Neural cell (in vitro differentiated cells): ENCODE measurements around the gene DLG5. TPM values are rescaled to one million over a fixed set of nuclear protein-coding genes. Genes with fewer than 3 reads are reported as not detected.

Source experiments
- H2AFZ ChIP-seq: fragments of 200-600, 300-800 bp; sonication (generic), shearing (Covaris generic); 2 replicates; pipeline ENCODE4 v1.6.0; 2014; ENCODE audit warnings: low read depth, mild to moderate bottlenecking, antibody characterized with exemption, low read length, moderate library complexity
- H3F3A ChIP-seq: fragments of 200-600 bp; shearing (Covaris generic); 2 replicates; pipeline ENCODE4 v1.6.1; 2016; ENCODE audit warnings: mild to moderate bottlenecking, moderate library complexity, mixed read lengths, antibody characterized with exemption, low read length; ENCODE audit not compliant: insufficient read depth, poor library complexity, severe bottlenecking
- H3K27ac ChIP-seq: fragments of 200-600, 300-800 bp; sonication (generic), shearing (Covaris generic); 2 replicates; pipeline ENCODE4 v1.5.1; 2014; ENCODE audit warnings: mild to moderate bottlenecking, low read length, moderate library complexity
- H3K27me3 ChIP-seq: fragments of 300-800, 200-600 bp; sonication (generic), shearing (Covaris generic); 2 replicates; pipeline ENCODE4 v1.6.0; 2014; ENCODE audit warnings: mild to moderate bottlenecking, low read depth, low read length, moderate library complexity; ENCODE audit not compliant: insufficient read depth
- H3K36me3 ChIP-seq: fragments of 300-800, 200-600 bp; sonication (generic), shearing (Covaris generic); 2 replicates; pipeline ENCODE4 v1.5.1; 2014; ENCODE audit warnings: mild to moderate bottlenecking, antibody characterized with exemption, low read length, moderate library complexity; ENCODE audit not compliant: insufficient read depth
- H3K4me2 ChIP-seq: fragments of 300-800, 200-600 bp; sonication (generic), shearing (Covaris generic); 2 replicates; pipeline ENCODE4 v1.6.0; 2014; ENCODE audit warnings: mild to moderate bottlenecking, low read length
- H3K4me3 ChIP-seq: fragments of 300-800, 200-600 bp; sonication (generic), shearing (Covaris generic); 2 replicates; pipeline ENCODE4 v1.5.1; 2014; ENCODE audit warnings: mild to moderate bottlenecking, low read length, moderate library complexity
- H3K79me2 ChIP-seq: fragments of 200-600 bp; shearing (Covaris generic); replicated peaks from 2 replicates; pipeline ENCODE4 v1.6.0; 2014; ENCODE audit warnings: mild to moderate bottlenecking, low read length, moderate library complexity; ENCODE audit not compliant: insufficient read depth
- H3K9ac ChIP-seq: fragments of 300-800, 200-600 bp; sonication (generic), shearing (Covaris generic); 2 replicates; pipeline ENCODE4 v1.6.1; 2016; ENCODE audit warnings: mild to moderate bottlenecking, low read length, mixed read lengths
- H3K9me2 ChIP-seq: fragments of 200-600 bp; shearing (Covaris generic); 2 replicates; pipeline ENCODE4 v1.6.1; 2016; ENCODE audit warnings: mild to moderate bottlenecking, low read length, mixed read lengths; ENCODE audit not compliant: insufficient read depth
- H3K9me3 ChIP-seq: fragments of 200-600, 300-800 bp; sonication (generic), shearing (Covaris generic); 2 replicates; pipeline ENCODE4 v1.6.1; 2016; ENCODE audit warnings: mild to moderate bottlenecking, mixed run types, low read length, moderate library complexity, mixed read lengths
- H4K20me1 ChIP-seq: fragments of 200-600 bp; shearing (Covaris generic); 2 replicates; pipeline ENCODE4 v1.6.1; 2016; ENCODE audit warnings: mild to moderate bottlenecking, mixed run types; ENCODE audit not compliant: insufficient read depth
- CTCF ChIP-seq: fragments of 450-650 bp; IDR thresholded peaks from 2 replicates; pipeline ENCODE4 v1.5.1; 2014; ENCODE audit warnings: antibody characterized with exemption, mild to moderate bottlenecking, moderate library complexity; ENCODE audit not compliant: poor library complexity, severe bottlenecking
- EP300 ChIP-seq: fragments of 450-650 bp; conservative IDR thresholded peaks from 2 replicates; pipeline ENCODE4 v1.6.1; 2014; ENCODE audit warnings: antibody characterized with exemption, mild to moderate bottlenecking, moderate library complexity; ENCODE audit not compliant: poor library complexity, severe bottlenecking
- EZH2 ChIP-seq: fragments of 200-600, 300-800 bp; shearing (Covaris generic), sonication (generic); IDR thresholded peaks from 2 replicates; pipeline ENCODE4 v1.6.1; 2014; ENCODE audit warnings: antibody characterized with exemption, low read length, borderline replicate concordance, mild to moderate bottlenecking; ENCODE audit not compliant: insufficient read depth, poor library complexity, severe bottlenecking
- MXI1 ChIP-seq: fragments of 450-650 bp; conservative IDR thresholded peaks from 2 replicates; pipeline ENCODE4 v1.6.1; 2014; ENCODE audit warnings: antibody characterized with exemption, mild to moderate bottlenecking; ENCODE audit not compliant: poor library complexity, severe bottlenecking
- POLR2AphosphoS5 ChIP-seq: IDR thresholded peaks from 2 replicates; pipeline ENCODE4 v1.6.1; 2012
- RAD21 ChIP-seq: fragments of 450-650 bp; conservative IDR thresholded peaks from 2 replicates; pipeline ENCODE4 v1.6.1; 2014; ENCODE audit warnings: antibody characterized with exemption, mild to moderate bottlenecking, moderate library complexity
- REST ChIP-seq: IDR thresholded peaks from 2 replicates; pipeline ENCODE4 v1.6.1; 2012; ENCODE audit warnings: borderline replicate concordance
- SMC3 ChIP-seq: fragments of 450-650 bp; conservative IDR thresholded peaks from 2 replicates; pipeline ENCODE4 v1.6.1; 2014; ENCODE audit warnings: antibody characterized with exemption, mild to moderate bottlenecking, moderate library complexity; ENCODE audit not compliant: poor library complexity
- TAF1 ChIP-seq: IDR thresholded peaks from 2 replicates; pipeline ENCODE4 v1.6.1; 2012; ENCODE audit warnings: low read depth
- polyA plus RNA-seq: library from polyadenylated mRNA; depleted of rRNA; stranded (reverse); fragments of >200 nt; gene quantifications from 2 replicates; pipeline ENCODE4 v1.2.3, GENCODE V29; 2014

DLG5 gene
- polyA plus RNA-seq, 1 donor from 2014 or later: 72.9 TPM

DNA sequence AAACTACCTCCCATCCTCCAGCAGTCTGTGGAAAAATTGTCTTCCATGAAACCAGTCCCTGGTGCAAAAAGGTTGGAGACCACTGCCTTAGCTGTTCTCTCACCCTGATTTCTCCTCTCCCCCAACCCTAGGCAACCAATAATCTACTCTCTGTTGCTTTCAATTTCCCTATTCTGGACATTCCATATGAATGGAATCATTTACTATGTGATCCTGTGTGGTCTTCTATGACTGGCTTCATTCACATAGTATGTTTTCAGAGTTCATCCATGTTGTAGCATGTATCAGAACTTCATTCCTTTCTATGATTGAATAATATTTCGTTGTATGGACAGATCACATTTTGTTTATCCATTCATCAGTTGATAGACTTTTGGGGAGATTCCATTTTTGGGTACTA, 38.3 kb upstream of the DLG5 start:
- TF ChIP-seq EZH2 (no peak), CTCF (no peak), EP300 (no peak), SMC3 (no peak), MXI1 (no peak), REST (no peak), RAD21 (no peak), TAF1 (no peak), POLR2AphosphoS5 (no peak)
- no peaks in the 10 kb centered on the region for H3K79me2 ChIP-seq
- H3K9ac ChIP-seq: no peak overlapping the region
- no peaks in the 10 kb centered on the region for H3K36me3 ChIP-seq
- H3K27ac ChIP-seq: no peak overlapping the region
- H3F3A ChIP-seq: no peaks in the 10 kb centered on the region
- H3K9me2 ChIP-seq: no peaks in the 10 kb centered on the region
- H3K4me3 ChIP-seq: no peak overlapping the region
- no peak overlapping the region for H2AFZ ChIP-seq
- H3K9me3 ChIP-seq: no peaks in the 10 kb centered on the region
- no peaks in the 10 kb centered on the region for H4K20me1 ChIP-seq
- H3K4me2 ChIP-seq: no peak overlapping the region
- H3K27me3 ChIP-seq: no peaks in the 10 kb centered on the region

DNA sequence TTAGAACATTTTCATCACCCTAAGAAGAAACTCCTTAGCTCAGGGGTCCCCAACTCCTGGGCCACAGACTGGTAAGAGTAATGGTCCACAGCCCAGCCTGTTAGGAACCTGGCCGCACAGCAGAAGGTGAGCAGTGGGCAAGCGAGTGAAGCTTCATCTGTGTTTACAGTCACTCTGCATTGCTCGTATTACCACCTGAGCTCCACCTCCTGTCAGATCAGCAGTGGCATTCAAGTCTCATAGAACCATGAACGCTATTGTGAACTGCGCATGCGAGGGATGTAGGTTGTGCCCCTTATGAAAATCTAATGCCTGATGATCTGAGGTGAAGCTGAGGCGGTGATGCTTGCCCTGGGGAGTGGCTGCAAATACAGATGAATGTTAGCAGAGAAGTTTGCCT, 37.3 kb upstream of the DLG5 start:
- H3K9me2 ChIP-seq: no peaks in the 10 kb centered on the region
- H3K79me2 ChIP-seq: no peaks in the 10 kb centered on the region
- H2AFZ ChIP-seq: no peak overlapping the region
- H3K4me3 ChIP-seq: no peak overlapping the region
- H3K27me3 ChIP-seq: no peaks in the 10 kb centered on the region
- no peak overlapping the region for H3K4me2 ChIP-seq
- H3K27ac ChIP-seq: no peak overlapping the region
- no peaks in the 10 kb centered on the region for H3K36me3 ChIP-seq
- H3K9ac ChIP-seq: no peak overlapping the region
- no peak for TF ChIP-seq POLR2AphosphoS5
- TF ChIP-seq EP300: no peak
- TF ChIP-seq REST: no peak
- no peak for TF ChIP-seq CTCF
- TF ChIP-seq TAF1: no peak
- TF ChIP-seq RAD21: no peak
- TF ChIP-seq SMC3: no peak
- no peak for TF ChIP-seq MXI1
- TF ChIP-seq EZH2: no peak
- no peaks in the 10 kb centered on the region for H4K20me1 ChIP-seq
- no peaks in the 10 kb centered on the region for H3K9me3 ChIP-seq
- no peaks in the 10 kb centered on the region for H3F3A ChIP-seq
